GF-D8 (cell line): ENCODE measurements around the gene ADAMTS12.

Experiments used
- DNase-seq: peaks from one replicate; lab custom pipeline; 2025; lab: John Stamatoyannopoulos, UW

Gene ADAMTS12

DNA sequence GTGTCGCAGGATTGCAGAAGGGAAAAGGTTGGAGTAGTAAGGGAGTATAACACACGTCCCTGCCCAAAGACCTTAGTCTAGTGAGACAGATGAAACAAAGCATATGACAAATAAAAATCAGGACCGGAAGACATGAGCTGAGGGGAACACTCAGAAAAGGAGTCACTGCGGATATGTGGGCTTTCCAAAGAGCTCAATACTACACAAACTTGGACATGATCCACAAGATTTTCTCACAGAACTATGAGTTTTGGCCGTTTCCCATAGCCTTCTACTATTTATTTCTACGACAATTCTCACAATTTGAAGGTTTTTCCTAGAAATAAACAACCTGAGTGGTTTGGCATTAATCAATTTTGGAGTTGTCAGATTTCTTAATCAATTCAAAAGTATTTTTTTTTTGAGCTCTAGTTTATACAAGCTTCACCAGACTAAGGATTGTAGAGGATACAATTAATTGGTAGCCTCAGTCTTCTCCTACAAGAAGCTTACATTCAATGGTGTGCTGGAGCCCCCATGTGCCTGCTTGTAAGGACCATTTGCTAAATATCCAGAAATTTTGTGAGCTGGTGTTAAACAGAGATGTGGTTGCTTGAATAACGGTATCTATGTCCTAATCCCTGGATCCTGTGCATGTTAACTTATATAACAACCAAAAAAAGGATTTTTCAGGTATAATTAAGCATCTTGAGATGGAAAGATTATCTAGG lies 91.4 kb downstream of the ADAMTS12 start:
- no peak for DNase-seq

DNA sequence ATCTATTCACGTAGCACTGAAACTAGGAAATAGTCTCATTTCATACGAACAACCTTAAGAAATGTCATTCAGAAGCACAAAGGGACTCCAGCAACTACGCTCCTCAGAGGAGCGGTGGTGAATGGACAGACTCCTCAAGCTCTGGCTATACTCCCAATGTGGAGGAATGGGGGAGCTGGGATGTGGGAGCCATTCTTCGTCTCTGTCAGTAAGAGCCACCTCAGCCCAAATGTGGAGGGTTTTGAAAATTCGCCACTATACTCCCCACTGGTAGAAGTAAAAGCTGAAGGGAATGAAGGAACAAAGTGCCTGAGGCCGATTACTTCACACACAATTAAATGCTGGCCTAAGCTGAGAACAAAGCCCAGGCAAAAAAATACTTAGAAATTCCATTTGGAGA lies 96.3 kb downstream of the ADAMTS12 start:
- DNase-seq: no peak

DNA sequence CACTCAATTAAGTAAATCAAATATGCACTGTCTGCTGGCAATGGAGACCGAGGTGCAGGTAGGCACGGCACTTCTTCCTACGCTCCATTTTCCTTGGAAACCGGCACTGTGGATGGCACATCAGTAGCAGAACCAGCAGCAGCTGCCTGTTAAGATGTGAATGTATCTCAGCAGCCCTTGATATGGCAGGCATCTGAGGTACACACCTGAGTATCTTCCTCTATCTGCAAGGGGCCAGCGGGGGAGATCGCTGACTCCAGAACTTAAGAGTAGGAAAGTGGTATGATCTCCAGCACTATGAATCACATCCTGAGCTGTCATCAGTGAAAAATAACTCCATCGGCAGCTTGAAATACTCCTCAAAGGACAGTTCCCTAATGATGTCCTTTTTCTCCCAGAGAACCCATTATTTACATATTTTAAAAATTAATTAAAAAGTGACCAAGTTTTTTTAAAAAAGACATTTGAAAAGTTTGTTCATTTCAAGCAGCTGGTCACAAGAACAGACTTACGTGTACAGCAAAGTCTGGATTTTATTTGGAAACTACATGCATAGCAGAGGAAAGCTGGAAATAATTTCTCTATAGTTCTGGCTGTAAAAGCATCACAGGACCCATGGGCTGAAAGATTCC lies 97.1 kb downstream of the ADAMTS12 start:
- DNase-seq: no peak

DNA sequence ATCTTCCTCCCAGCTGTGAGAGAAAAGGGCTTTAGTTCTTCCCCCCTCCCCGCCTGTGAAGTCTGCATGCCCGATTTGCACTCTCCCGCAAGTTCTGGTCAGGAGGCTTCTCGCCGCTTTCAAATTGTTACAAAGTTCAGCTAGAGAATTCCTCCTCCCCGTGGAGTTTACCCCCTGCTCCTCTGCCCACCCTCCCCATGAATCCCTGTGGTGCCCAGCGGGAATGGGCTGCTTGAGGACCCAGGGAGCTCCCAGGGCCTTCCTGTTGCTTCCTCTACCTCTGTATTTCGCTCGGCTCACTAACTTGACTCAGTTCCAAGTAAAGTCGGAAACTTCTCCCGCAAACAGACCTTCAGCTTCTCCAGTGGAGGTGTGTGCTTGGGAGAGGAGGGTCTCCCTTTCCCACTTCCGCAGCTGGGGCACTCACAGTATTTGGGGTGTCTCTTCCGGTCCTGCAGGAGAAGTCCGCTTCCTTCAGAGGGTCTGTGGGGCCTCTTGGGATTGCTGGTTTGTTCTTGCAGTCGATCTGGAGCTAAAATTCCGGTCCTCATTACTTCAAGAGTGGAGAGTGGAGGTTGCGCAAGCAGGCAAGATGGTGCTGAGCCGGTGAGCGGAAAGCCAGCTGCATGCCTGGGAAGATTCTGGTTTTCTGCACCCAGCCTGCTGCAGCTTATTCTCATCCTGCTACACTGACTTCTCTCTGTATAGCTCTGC lies 97.8 kb downstream of the ADAMTS12 start:
- DNase-seq: no peak

DNA sequence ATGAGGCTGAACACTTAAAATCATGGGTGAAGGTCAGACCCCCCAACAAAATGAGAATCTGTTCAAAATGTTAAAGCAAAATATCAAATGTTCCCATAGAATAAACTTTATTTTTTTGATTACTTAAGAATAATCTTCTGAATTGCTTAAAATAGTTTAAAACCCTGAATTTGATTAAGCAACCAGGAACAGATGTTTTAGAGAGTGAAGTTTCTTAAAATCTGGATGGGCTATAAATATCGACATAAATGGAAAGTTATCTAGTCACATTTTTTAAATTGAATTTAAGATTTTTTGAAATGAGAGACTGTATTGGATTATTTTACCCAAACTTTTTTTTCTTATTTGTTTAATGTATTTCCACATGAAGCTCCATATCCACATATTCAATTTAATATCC lies 98.5 kb downstream of the ADAMTS12 start:
- no peak for DNase-seq

DNA sequence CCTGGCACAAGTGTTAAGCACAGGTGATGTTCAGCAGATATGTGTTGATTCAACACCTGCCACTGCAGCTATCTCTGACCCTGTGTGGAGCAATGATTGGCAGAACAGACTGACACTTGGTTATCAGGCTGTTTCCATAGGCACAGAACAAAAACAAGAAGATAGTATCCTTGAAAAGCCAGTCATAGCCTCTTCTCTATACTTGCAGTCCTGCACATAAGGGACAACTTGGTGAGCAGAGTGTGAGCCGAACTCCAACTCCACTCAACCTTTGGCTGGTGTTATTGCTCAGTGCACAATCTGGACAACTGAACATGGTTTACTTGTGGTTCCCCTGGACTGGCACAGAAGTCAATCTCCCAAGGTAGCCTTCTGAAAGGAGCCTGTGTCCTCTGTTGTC lies 99.2 kb downstream of the ADAMTS12 start:
- no peak for DNase-seq

DNA sequence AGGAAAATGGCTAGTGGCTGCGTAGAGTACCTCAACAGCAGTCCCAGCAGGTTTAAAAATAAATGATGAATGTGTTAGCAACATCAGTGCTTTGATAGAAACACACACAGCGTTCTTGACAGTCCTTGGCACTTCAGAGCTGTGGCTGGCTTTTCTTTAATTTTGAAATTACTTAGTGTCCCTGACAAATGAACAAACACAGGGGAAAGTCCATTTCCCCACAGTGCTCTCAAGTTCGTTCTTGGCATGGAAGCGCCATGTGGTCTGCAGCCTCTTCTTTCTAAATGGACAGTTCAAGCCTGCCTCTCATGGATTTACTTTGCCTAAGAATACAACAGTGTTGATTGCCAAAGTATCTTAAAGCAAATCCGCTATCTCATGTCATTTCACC lies 102.2 kb downstream of the ADAMTS12 start:
- DNase-seq: no peak

DNA sequence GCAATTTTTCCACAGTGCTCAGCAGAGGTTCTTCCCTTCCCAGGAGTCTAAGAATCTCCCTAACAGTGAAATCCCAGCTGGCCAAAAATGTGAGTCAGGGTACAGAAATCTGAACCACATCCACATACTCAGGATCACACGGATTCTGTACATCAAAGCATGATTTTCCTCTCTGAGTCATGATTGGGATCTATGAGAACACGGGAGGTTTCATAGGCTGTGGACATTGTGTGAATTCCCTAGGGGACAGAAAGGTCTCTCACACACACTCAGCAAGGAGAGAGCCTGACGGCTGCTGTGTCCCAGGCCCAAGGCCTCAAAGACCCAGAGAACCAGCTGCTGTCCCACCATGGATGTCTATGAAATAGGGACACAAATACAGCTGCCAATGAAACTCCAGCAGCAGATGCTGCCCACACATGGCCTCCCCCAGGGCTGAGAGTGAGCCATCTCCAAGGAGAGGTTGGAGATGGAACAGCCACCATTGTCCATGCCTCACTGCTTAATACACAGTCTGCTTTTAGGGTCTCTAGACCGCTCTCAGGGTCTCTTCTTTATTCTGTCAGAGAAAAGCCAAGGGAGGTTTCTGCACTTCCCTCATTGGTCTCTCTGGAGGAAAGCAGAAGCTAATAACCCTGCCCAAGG lies 102.7 kb downstream of the ADAMTS12 start:
- no peak for DNase-seq

DNA sequence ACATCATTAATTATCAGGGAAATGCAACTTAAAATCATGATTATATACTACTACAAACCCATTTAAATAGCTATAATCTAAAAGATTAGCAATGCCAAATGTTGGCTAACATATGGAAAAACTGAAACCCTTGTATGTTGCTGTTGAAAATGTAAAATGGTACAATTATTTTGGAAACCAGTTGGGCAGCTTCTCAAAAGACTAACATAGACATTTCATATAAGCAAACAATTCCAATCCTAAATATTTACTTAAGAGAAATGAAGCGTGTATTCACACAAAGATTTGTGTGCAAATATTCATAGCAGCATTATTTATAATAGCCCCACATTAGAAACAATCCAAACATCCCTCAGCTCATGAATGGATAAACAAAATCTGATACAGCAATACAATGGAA lies 106.2 kb downstream of the ADAMTS12 start:
- DNase-seq: no peak

DNA sequence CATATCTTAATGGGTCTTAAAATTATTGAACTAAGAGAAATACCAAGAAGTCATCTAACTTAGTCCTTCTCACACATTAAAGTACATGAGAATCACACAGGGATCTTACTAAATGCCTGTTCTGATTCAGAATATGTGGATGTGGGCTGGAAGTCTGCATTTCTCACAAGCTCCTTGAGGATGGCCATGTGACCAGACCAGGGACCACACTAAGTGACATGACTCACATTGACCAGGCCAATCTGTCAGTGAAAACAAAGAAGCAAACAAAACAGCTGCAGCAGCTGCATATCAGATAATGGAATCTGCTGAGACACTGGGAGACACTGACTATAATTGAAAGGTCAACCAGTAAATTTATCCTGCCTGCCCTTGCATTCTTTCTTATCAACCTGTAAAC lies 110.5 kb downstream of the ADAMTS12 start:
- DNase-seq: no peak

DNA sequence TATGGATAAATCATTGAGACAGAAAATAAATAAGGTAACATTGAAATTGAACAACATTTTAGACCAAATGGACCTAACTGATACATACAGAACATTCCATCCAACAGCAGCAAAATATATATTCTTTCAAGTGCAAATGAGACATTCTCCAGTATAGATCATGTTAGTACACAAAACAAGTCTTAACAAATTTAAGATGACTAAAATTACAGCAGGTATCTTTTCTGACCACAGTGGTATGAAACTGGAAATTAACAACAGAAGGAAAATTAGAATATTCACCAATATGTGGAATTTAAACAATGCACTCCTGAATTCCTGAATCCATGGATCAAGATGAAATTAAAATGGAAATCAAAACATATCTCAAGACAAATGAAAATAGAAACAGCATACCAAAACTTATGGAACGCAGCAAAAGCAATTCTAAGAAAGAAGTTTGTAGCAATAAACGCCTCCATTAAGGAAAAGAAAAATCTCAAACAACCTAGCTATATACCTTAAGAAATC lies 115.6 kb downstream of the ADAMTS12 start:
- DNase-seq: no peak

DNA sequence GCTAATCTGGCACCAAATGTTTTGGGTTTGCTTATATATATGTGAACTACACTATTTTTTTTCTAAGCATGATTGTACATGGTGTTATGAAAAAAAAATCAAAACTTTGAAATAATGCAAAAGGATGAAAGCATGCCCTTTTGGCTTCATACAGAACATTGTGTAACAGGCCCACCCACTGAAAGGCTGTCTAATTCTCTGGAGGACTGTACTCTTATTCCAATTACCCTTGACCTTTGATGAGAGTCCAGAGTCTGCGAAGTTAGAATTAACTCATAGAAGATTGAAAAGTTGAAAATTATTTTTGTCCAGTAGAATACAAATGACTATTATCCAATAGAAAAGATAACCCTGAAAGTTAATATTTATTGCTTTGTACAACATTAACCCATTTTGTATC lies 117.4 kb downstream of the ADAMTS12 start:
- no peak for DNase-seq

DNA sequence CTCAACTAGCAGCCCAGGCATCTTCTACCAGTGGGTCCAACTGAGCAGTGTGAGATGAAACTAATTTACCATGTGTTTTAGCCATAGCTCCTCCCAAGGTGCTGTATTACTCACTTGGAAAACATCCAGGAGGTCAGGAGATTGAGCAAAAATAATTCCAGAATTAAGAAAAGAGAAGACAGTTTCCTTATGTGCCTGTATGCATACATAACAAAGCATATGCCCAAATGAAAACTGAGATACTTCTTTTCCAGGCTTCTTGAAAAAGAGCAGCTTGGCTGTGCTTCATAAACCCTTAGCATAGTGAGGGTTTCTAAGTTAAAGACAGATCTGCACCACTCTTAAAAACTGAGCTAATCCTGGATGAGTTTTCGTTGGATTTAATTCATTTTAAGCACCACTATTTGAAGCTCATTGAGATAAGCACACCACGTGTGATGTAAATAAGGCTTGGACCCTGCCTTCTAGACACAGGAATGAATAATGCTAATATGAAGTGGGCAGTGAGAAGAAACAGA lies 119.4 kb downstream of the ADAMTS12 start:
- DNase-seq: no peak

DNA sequence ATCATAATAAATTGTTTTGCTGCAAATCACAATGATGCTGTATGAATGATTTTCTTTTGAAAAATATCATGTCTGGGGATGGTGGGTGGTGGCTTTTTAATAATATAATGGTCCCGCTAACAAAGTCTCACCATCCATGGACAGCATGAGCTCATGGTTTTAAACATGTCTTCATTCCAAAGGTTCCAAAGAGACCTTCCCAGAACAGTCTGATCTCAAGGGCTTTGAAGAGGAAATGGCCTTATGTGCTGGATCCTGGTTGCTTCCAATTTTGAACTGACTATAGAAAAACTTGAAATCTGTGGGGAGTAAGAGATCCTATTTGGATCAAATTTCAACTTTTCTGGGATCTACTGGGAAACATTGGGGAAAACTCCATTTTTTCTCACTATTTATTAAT lies 121.8 kb downstream of the ADAMTS12 start:
- DNase-seq: no peak

DNA sequence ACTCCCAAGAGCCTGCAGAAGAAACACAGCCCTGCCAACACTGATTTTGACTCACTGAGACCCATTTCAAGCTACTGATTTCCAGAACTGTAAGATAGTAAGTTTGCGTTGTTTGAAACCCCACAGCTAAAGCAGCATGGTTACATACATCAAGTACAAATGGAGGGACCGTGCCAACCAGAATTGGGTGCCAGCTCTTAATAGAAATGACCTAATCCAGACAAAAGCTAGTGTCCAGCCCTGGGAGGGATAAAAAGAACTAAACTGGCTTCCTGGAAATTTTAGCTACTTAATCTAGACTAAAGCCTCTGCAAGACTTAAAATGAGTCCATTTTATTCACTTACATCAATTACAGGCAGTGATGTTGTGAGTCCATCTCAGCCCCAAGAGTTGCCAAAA lies 122.6 kb downstream of the ADAMTS12 start:
- no peak for DNase-seq

DNA sequence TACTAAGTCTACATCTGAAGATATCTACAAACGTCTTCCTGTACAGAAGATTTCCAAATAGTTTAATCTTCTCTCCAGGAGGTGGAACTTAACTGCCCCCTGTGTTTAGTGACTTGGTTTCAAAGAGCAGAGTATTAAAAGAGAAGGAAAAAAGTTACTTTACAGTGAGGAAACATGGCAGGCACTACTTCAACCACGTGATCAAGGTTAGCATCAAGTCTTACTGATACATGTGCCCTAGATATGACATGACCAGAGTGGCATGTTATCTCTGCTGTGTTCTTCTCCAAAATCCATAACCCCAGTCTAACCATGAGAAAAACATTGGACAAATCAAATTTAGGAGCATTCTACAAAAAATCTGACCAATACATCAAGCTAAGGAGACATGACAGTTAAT lies 125.8 kb downstream of the ADAMTS12 start:
- DNase-seq: no peak

DNA sequence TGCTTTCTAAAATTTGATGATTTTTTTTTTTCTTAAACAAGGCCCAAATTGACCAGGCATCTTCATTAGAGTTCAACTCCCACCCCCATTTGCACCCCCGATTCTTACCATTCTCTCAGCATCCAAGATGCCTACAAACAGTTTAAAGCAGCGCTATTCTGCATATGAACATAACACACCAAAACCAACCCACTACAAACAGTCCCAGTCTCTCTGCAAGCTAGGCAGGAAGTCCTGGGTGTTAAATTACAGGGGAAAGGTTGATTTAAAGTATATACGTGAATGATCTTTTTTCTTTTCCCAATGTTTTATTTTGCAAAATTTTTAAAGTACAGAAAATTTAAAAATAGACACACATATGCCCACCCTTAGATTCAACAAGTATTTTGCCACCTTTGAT lies 127.0 kb downstream of the ADAMTS12 start:
- no peak for DNase-seq

DNA sequence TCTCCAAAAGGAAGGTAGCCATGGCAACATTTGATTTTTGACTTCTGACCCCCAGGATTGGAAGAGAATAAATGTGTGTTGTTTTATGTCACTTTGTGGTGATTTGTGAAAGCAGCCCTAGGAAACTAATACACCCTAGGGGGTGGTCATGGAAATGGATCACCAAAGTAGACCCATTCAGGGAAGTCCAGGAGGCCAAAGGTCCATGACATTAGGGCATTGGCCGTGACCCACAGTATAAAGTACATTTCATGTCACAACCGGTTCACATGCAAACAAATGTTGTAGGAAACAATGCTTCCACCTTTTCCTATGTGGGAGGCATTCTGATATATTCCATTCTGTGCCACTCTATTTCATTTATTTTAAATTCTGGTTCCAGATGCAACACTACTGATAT lies 128.4 kb downstream of the ADAMTS12 start:
- DNase-seq: no peak

DNA sequence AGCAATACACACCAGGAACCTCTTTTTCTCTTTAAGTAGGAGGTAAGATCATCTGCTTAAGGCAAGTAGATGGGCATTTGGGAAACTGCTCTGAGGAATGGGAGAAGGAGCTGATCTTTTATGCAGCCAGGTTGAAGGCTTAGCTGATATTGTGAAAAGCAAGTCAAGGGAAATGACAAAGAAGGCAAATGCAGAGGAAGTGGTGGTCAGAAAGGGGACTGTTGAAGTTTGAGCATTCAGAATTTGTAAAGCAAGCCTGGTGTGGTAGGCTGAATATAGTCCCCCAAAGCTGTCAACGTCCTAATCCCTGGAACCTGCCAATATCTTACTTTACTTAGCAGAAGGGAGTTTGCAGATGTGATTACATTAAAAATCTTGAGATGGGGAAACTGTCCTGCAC lies 128.9 kb downstream of the ADAMTS12 start:
- DNase-seq: no peak

DNA sequence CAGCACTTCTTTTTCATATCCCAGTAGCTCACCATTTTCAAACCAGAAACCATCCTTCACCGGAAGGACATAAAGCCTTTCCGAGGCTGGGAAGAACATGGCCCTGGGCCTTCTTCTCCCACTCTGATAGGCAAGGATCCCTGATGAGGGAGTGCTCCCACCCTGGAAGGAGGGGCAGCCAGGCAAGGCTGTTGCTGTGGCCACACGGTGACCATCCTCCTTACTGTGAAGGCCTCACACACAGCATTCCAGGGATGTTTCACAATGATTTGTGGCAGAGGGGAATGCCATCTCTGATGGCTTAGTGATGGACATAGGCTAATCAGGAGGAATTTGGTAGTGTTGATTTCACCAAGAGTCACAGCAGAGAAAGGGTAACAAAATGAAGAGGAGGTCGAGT lies 130.7 kb downstream of the ADAMTS12 start:
- DNase-seq: no peak

DNA sequence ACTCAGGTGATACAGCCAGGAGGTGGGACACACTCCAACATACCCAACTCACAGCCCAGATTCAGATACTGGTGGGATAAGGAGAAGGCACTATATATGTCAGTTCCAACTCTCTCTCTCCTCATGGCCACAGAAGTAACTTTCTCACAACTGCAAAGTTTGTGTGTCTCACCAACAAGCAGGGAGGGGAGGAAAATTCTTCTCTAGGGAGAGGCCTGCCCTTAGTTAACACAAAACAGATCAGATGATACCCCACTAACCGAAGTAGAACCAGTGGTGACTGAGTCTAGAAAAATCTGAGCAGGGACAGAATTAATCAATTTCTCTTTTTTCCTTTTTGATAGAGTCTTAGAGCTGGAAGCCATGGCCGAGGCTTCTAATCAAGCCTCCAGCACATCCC lies 133.1 kb downstream of the ADAMTS12 start:
- no peak for DNase-seq

DNA sequence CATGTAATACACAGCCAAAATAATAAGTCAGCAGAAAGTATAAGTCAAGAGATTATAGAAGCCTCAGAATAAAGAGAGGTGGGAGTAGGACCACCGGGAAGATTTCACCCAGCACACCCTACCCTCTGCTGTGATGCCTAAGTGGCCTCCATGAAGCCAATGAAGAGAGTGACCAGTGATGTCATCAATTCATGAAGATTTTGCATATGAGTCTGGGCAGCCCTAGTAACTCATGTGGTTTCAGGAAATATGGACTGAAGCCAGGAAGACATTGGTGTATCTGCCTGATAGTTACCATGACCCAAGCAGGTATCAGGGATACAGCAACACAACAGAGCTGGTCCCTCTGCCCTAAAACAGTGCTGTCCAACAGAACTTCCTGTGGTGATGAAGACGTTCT lies 135.3 kb downstream of the ADAMTS12 start:
- no peak for DNase-seq

DNA sequence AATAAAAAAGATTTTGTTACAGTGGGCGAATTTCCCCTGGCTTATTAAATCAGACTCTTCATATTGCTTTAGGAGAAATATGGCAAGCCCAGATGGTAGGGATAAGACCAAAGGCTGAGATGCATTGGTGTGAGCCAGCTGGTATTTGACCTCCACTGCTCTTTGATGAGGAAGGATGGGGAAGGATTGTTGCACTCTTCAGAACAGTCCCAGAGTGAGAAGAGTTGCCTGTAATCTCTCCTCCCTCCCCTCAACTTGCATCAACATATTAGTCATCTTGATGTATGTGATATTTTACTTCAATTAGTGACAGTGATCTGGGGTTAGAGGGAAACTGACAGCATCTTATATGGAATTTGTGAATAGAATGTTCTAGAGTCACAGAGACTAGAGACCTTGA lies 136.6 kb downstream of the ADAMTS12 start:
- DNase-seq: no peak
